Activated B cell treated with CpG ODN at 0.5 μM for 24 hours (primary cell): Measurements from ENCODE around the gene STIM1. TPM values are rescaled to one million over a fixed set of nuclear protein-coding genes. Genes with fewer than 3 reads are reported as not detected.
A peak's percentile ranks its signal among the peaks of the same experiment; 100 is the strongest.

Source experiments
- ATAC-seq: fragments of 200-7000 bp; cut with Tn5 transposase; one replicate; pipeline ENCODE4 v1.10.0; 2021; ENCODE audit warnings: low read depth, mild to moderate bottlenecking, moderate library complexity
- CTCF ChIA-PET: fragments of 350-600 bp; sonication (Branson Sonifier 250); formaldehyde crosslinking; loops from one replicate; lab custom pipeline; 2021; ENCODE audit warnings: antibody characterized with exemption; lab: Charles Lee
- POLR2A ChIA-PET: fragments of 350-600 bp; sonication (Branson Sonifier 250); formaldehyde crosslinking; loops from one replicate; lab custom pipeline; 2021; ENCODE audit warnings: antibody characterized with exemption; lab: Charles Lee
- DNase-seq: peaks from one replicate; pipeline ENCODE4 v3.0.0; 2022
- H3K27ac Mint-ChIP-seq: one replicate; pipeline ENCODE4 v1.8.0; 2020; ENCODE audit warnings: mixed read lengths
- H3K27me3 Mint-ChIP-seq: one replicate; pipeline ENCODE4 v1.8.0; 2021; ENCODE audit warnings: mixed read lengths
- H3K36me3 Mint-ChIP-seq: one replicate; pipeline ENCODE4 v1.8.0; 2021; ENCODE audit warnings: low read depth, mixed read lengths
- H3K4me1 Mint-ChIP-seq: one replicate; pipeline ENCODE4 v1.8.0; 2021; ENCODE audit warnings: mixed read lengths
- H3K4me3 Mint-ChIP-seq: one replicate; pipeline ENCODE4 v1.8.0; 2020; ENCODE audit warnings: mild to moderate bottlenecking, mixed read lengths
- H3K9me3 Mint-ChIP-seq: one replicate; pipeline ENCODE4 v1.8.0; 2020; ENCODE audit warnings: mixed read lengths
- intact Hi-C: fragments of 100-400 bp; cut with micrococcal nuclease; formaldehyde crosslinking; loops from one replicate; pipeline ENCODE4 v1.15.1; 2024
- total RNA-seq: library from RNA; stranded (reverse); gene quantifications from 2 replicates; pipeline ENCODE4 v1.2.3, GENCODE V29; 2022
- TF ChIP-seq, protein P1 (sequence below): fragments of 200-600 bp; IDR thresholded peaks from one replicate; pipeline ENCODE4 v1.8.0; 2022; ENCODE audit warnings: antibody characterized with exemption, mild to moderate bottlenecking

The STIM1 gene
- total RNA-seq, 1 donor from 2014 or later, result 38.4 TPM

DNA sequence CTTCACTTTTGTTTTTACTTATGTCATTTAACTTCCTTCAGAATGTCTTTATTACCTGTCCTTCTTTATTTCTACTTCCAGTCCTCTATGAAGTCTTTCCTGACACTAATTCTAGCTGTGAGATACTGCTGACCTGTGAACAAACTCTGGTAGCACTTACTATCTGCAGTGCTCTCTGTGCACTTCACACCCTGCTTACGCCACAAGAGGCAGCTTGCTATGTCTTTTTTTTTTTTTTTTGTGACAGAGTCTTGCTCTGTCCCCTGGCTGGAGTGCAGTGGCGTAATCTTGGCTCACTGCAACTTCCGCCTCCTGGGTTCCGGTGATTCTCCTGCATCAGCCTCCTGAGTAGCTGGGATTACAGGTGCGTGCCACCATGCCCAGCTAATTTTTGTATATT is 10.7 kb downstream of the STIM1 start:
- H3K27me3 Mint-ChIP-seq, result no peaks in the 10 kb centered on the region
- ChIA-PET CTCF (interaction anchor here (1.7 to 2.6 kb wide), 3 partner anchors 11 to 17 kb away, joined by 7 to 13 read pairs (median 8); partner anchors contain the start of gene STIM1), POLR2A (interaction anchor here (0.9 to 8.1 kb wide), 4 partner anchors 11 to 26 kb away, joined by 3 to 81 read pairs (median 4); partner anchors contain the start of gene STIM1)
- no peaks in the 10 kb centered on the region for H3K9me3 Mint-ChIP-seq
- TF ChIP-seq, protein P1, sequence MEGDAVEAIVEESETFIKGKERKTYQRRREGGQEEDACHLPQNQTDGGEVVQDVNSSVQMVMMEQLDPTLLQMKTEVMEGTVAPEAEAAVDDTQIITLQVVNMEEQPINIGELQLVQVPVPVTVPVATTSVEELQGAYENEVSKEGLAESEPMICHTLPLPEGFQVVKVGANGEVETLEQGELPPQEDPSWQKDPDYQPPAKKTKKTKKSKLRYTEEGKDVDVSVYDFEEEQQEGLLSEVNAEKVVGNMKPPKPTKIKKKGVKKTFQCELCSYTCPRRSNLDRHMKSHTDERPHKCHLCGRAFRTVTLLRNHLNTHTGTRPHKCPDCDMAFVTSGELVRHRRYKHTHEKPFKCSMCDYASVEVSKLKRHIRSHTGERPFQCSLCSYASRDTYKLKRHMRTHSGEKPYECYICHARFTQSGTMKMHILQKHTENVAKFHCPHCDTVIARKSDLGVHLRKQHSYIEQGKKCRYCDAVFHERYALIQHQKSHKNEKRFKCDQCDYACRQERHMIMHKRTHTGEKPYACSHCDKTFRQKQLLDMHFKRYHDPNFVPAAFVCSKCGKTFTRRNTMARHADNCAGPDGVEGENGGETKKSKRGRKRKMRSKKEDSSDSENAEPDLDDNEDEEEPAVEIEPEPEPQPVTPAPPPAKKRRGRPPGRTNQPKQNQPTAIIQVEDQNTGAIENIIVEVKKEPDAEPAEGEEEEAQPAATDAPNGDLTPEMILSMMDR, result no peak
- H3K4me1 Mint-ChIP-seq, result peaks cover 88% of the 10 kb centered on the region
- H3K4me3 Mint-ChIP-seq, result peak overlapping the region; percentile 55
- peak; percentile 33 for ATAC-seq
- peak overlapping the region; percentile 72 for H3K27ac Mint-ChIP-seq
- intact Hi-C loops, result loop anchor here (2.0 kb wide), 1 partner anchor 15 kb away; no protein-coding TSS in a partner anchor
- no peaks in the 10 kb centered on the region for H3K36me3 Mint-ChIP-seq
- no peak for DNase-seq

DNA sequence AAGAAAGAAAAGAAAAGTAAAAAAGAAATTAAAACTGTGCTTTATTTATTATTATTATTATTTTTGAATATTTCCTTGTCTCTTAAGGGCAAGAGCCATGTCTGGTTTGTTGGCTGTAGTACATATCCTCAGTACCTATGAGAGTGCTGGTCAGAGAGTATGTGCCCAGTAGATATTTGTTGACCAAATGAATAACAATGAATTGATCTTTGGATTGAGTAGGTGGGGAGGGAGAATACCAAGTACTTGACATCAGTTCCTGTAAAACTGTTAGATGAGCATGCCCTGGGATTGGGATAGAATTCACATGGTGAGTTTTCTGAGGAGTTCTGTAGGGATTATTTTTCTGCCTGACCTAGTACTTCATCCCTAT is 11.4 kb downstream of the STIM1 start:
- peaks cover 88% of the 10 kb centered on the region for H3K4me1 Mint-ChIP-seq
- intact Hi-C loops, result loop anchor here (1.0 to 2.0 kb wide), 2 partner anchors 8 to 14 kb away; no protein-coding TSS in a partner anchor
- no peak for DNase-seq
- no peaks in the 10 kb centered on the region for H3K36me3 Mint-ChIP-seq
- ATAC-seq, result no peak
- ChIA-PET CTCF (interaction anchor here (1.3 to 2.2 kb wide), 3 partner anchors 11 to 190 kb away, joined by 3 to 8 read pairs (median 8); partner anchors contain the start of gene STIM1), POLR2A (interaction anchor here (1.1 to 8.1 kb wide), 4 partner anchors 12 to 25 kb away, joined by 3 to 81 read pairs (median 8); partner anchors contain the start of genes RHOG and STIM1)
- no peak overlapping the region for H3K27ac Mint-ChIP-seq
- H3K4me3 Mint-ChIP-seq, result peak overlapping the region; percentile 12
- no peaks in the 10 kb centered on the region for H3K27me3 Mint-ChIP-seq
- no peaks in the 10 kb centered on the region for H3K9me3 Mint-ChIP-seq
- TF ChIP-seq, protein P1, result no peak

DNA sequence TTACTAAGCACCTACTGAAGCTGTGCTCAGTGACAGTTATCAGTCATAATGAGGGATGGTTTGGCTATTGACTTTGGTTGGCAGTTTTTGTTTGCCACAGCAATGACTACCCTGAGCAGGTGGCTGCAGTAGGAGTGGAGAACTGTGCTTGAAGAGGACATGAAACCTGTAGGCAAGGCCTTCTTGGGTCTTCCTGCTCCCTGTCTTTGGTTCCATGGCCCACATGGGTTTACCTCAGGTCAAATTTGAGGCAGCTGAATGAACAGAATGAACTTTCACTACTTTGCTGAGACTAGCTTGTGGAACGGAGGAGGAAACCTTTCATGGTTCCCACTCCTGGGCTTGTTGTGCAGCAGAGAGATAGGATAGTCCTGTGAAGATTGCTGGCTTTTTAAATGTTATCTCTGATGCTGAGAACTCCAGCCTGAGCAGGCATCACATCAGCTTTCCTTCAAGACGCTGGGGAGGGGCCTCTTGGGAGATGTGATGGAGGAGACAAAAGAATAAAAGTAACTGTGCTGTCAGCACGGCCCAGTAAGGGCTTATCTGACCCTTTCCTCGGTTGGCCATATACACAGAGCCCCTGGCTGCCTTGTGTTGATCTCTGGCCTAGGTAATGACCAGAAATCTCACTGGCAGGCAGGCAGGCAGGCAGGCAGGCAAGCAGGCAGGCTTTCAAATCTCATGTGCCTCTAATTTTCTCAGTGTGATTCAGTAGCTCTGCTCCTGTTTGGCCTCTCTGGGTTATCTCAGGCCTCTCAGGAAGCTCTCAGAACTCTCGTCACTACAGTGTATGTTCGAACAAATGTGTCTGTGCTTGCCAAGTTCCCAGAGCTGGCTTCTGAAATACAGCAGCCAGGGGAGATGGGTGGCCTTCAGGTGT is 12.0 kb downstream of the STIM1 start:
- ChIA-PET CTCF (interaction anchor here (0.9 to 2.5 kb wide), 8 partner anchors 9 to 189 kb away, joined by 3 to 8 read pairs (median 4); partner anchors contain the start of gene STIM1), POLR2A (interaction anchor here (1.1 to 8.1 kb wide), 4 partner anchors 12 to 26 kb away, joined by 3 to 81 read pairs (median 8); partner anchors contain the start of genes RHOG and STIM1)
- Mint-ChIP-seq H3K9me3 (no peaks in the 10 kb centered on the region), H3K4me1 (peaks cover 87% of the 10 kb centered on the region), H3K27ac (peak overlapping the region; percentile 69), H3K36me3 (no peaks in the 10 kb centered on the region), H3K4me3 (peak overlapping the region; percentile 12), H3K27me3 (no peaks in the 10 kb centered on the region)
- intact Hi-C loops, result loop anchor here (1.0 to 2.0 kb wide), 2 partner anchors 8 to 13 kb away; no protein-coding TSS in a partner anchor
- TF ChIP-seq, protein P1, result no peak
- DNase-seq, result no peak
- ATAC-seq, result peak; percentile 49

DNA sequence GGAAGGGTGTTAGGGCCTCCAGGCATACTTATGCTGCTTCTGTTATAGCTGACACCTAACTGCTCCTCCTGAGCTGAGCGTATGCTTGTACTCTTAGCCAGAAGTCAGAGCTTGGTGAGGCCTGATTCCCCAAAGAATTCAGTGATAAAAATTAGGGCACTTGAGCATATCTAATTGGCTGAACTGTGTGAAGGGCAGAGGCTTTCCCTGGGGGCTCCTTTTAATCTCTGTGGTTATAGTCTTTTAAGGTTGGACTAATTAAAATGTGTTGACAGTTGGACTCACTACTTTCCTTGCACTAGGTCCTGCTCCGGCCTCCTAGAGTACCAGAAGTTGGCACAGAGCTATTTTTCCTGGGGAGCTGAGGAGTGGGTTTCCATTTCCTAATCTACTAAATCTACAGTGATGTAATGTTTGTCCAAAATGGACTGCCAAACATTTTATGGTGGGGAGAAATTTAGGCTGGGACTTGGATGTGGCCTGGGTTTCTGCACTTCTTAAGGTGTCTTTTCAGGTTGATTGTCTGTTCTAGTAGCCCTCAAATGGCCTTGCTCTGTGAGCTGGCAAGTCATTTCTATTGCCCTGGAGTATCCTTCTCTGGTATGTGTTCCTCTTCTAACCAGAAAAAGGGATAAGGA is 18.4 kb downstream of the STIM1 start:
- no peaks in the 10 kb centered on the region for H3K9me3 Mint-ChIP-seq
- intact Hi-C loops, result loop anchor here (1.0 kb wide), 1 partner anchor 9 kb away; no protein-coding TSS in a partner anchor
- H3K4me1 Mint-ChIP-seq, result peaks cover 85% of the 10 kb centered on the region
- peak overlapping the region; percentile 50 for H3K27ac Mint-ChIP-seq
- ChIA-PET POLR2A (interaction anchor here (0.6 to 2.9 kb wide), 9 partner anchors 9 to 92 kb away, joined by 3 to 44 read pairs (median 11); partner anchors contain the start of genes RHOG and STIM1), CTCF (interaction anchor here (0.6 to 1.5 kb wide), 5 partner anchors 19 to 200 kb away, joined by 3 to 17 read pairs (median 5); partner anchors contain the start of gene STIM1)
- ATAC-seq (peak; percentile 82), DNase-seq (no peak)
- H3K4me3 Mint-ChIP-seq, result peak overlapping the region; percentile 20
- no peaks in the 10 kb centered on the region for H3K36me3 Mint-ChIP-seq
- TF ChIP-seq, protein P1, result no peak
- no peaks in the 10 kb centered on the region for H3K27me3 Mint-ChIP-seq
